Measurements from ENCODE around the gene MVD.

MVD gene

DNA sequence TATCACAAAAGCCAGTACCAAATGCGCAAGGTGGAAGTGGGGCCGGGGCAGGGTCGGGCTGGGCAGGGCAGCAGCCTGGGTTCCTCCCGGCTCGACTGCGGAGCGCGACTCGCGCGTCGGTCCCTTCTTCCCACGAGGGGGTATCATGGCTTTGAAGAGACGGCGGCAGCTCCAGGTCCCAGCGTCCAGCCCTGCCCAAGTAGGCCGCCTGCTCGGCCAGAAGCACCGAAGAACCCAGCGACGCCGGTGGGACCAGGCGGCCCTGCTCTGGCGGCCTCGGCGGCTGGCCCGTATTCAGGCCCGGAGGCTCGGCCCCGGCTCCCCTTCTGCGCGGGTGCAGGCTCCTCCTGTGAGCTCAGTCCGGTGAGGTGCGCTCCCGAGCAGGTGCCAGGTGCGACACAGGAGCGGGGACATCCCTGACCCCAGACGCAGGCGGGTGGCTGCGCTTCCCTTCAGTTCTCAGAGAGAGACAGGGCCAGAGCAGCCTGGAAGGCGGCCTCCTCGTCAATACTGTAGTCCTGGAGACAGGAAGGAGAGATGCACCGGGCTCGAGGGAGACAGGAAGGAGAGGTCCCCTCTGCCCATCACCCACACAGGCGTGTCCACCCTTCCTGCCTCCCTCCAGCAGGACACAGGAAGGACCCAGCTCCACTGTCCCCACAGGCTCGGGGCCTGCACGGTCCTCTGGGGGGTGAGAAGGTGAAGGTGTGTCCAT lies 34.4 kb upstream of the MVD start:
- no peak for DNase-seq (ENCODE audit: low read depth in 2 of 2)

DNA sequence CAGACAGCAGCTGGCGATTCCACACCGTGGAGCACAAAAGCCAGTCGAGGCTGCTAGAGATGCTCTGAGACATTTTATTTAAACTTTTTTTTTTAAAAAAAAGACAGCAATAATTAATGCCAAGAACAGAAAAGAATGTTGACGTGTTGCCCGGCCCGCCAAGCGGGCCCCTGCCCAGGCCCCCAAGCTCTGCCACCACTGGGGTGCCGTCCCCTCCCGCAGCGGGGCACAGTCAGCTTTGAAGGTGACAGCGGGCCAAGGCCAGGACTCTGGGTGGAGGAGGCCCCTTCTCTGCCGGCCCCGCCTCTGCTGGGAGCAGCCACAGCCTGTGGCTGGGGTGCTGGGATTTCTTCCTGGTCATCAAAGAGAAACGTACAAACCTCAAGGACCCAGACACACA lies 33.5 kb upstream of the MVD start:
- DNase-seq (ENCODE audit: low read depth in 2 of 2) = no peak

- DNase-seq (ENCODE audit: low read depth in 2 of 2) = no peak
These were observed 32.9 kb upstream of the MVD start for GRCh38 chr16:88695753-88696152.

- DNase-seq (ENCODE audit: low read depth in 2 of 2) = no peak
These were observed 32.3 kb upstream of the MVD start for GRCh38 chr16:88695218-88695617.

DNA sequence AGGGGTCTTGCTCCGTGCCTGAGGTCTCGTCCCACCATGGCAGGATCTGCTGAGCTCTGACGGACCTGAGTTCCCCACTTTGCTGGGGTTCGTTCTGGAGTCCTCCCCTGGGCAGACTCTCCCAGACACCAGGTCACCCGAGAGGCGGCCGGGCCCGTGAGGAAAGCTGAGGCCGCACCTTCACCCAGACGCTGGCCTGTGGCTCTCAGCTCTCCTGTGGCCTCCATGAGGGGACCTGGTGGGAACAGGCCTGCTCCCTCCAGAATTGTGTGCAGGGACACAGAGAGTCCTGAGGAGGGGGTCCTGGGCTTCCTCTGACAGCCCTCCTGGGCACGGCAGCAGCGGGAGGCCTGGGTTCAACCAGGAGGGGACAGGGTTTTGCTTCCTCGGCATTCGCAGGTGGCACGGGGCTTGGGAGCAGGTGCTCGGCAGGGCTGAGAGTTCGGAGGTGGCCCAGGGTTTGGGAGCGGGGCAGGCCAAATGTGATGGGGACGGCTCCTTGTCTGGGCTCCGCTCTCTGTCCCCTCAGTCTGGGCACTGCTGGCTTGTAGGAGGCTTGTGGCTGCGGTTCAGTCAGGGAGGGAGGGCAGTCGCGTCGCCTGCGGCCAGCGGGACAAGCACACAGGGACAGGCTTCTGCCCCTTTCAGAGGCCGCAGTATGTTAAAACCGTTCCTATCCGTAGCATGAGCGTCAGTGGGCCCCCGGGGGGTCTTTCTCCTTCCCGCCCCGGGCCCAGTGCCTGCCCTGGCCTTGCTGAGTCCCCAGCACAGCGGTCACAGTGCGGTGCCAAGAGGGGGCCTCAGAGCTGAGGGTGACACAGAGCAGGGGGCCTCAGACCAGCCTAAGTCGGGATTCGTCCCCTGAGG lies 31.6 kb upstream of the MVD start:
- no peak for DNase-seq (ENCODE audit: low read depth in 2 of 2)

GRCh38 chr16:88693420-88694177 lies 30.7 kb upstream of the MVD start:
- no peak for DNase-seq (ENCODE audit: low read depth in 2 of 2)

GRCh38 chr16:88692861-88693260 lies 30.0 kb upstream of the MVD start:
- no peak for DNase-seq (ENCODE audit: low read depth in 2 of 2)

- no peak for DNase-seq (ENCODE audit: low read depth in 2 of 2)
These were observed 29.2 kb upstream of the MVD start for GRCh38 chr16:88691924-88692560.

DNA sequence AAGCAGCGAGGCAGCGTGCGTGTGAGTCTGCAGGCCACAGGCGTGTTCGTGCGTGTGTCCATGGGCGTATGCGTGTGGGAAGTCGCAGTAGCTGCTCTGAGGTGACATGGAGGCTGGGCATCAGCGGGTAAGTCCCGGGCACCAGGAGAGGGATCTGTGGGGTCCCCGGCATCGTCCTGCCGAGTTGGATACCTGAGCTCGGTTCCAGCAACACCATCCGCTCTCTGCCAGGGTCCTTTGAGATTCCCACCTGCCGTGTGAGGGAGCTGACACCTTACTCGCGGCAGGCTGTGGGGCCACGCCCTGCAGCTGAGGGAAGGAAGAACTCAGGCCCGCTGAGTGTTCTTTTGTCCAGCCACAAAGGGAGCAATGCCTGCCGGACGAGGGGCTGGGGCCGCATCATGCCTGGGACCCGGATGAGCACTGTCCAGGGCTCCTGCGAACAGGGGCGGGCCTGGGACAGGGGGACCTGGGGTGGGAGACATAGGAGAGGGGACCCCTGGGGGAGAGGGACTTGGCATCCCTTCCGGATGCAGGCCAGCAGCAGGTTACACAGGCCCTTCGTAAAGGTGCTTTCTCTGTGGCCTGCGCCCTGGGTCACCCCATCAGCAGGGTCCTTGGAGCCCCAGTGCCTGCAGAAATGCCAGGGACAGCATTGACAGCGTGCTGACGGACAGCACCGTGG lies 28.4 kb upstream of the MVD start:
- no peak for DNase-seq (ENCODE audit: low read depth in 2 of 2)

- DNase-seq (ENCODE audit: low read depth in 2 of 2) = no peak
These were observed 27.6 kb upstream of the MVD start for GRCh38 chr16:88690341-88691128.

DNA sequence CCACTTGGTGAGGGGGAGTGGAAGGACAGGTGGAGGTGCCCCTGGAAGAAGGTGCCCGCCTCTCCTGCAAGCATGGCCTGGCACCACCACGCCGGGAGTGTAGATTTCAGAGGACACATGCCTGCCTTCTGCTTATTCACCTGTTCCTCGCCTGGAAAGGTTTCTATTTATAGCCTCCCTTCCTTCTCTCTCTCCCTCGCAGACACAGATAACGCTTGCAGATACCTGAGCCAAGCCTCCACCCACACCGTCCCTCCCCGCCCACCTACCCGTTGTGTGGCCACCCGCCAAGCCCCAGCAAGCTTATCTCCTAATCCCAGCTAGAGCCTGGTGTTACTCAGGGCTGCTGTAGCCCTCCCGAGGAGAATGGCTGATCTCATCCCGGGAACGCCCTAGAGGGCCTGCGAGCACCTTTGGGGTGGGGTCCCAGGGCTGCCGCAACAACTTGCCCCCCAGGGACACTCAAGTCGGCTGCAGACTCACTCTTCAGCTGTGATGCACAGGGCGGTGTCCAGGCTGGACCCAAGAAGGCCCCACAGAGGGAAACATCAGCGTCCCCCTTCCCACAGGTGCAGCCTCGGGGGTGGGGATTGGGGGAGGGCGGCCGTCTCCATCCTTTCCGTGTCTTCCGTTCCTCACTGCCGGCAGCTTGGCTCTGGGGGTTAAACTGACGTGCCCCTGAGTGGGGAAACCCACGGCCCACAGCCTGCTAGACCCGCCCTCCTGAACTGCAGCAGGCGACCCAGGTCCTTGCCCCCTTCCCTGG lies 25.3 kb upstream of the MVD start:
- DNase-seq (ENCODE audit: low read depth in 2 of 2) = no peak

DNA sequence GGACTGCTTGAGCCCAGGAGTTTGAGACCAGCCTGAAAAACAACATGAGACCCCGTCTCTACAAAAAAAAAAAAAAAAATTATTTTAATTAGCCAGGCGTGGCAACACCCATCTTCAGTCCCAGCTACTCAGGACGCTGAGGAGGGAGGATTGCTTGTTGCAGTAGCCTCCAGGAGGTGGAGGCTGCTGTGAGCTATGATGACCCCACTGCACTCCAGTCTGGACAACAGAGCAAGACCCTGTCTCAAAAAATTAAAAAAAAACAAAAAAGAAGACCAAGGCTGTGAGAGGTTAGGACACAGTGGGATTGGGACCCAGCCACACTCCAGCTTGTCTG lies 24.8 kb upstream of the MVD start:
- no peak for DNase-seq (ENCODE audit: low read depth in 2 of 2)

DNA sequence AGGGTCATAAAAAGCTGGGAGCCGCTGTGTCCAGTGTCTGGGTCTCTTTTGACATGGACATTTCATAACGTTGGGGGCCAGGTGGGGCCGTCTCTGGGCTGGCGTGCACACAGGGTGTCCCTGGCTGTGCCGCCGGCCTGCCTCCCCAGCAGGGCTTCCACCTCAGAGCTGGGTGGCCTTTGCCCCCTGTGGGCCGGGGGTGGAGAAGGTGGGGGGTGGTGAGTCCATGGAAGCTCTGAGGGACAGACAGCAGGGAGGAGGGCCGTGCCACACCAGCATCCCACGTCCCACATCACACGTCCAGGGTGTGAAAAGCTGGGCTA lies 24.3 kb upstream of the MVD start:
- DNase-seq (ENCODE audit: low read depth in 2 of 2) = no peak

GRCh38 chr16:88686439-88687253 lies 23.8 kb upstream of the MVD start, which contains the start of gene SNAI3:
SNAI3 (minus strand) TSS chr16:88686507; CDS start chr16:88686406, 101 bp downstream.
- DNase-seq (ENCODE audit: low read depth in 2 of 2) = no peak

DNA sequence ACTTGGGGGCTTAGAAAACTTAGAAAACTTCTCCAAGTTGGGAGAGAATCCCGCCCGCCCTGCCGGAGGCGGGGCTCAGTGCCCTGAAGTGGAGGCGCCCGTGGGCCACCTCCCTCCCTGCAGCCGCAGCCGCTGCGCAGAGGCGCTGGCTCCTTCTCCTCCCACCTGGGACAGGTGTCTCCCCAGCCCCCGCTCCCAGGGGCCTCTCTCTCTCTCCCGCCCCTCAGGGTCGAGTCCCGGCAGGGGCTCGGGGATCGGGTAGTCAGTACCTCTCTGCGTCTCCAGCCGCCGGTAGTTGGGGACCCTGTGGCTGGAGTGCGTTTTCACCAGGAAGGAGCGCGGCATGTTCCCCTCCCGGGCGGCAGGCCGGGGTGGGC lies 23.2 kb upstream of the MVD start:
- no peak for DNase-seq (ENCODE audit: low read depth in 2 of 2)

- peak; percentile 14 to 17 for DNase-seq (ENCODE audit: low read depth in 2 of 2)
These were observed 22.5 kb upstream of the MVD start for GRCh38 chr16:88685156-88686061.

GRCh38 chr16:88684569-88685155 lies 21.8 kb upstream of the MVD start:
- no peak for DNase-seq (ENCODE audit: low read depth in 2 of 2)

Data from fibroblast of skin of left quadriceps (primary cell).